Left cardiac atrium (tissue), 4 donors: ENCODE measurements around the gene LRRC27. TPM values are rescaled to one million over a fixed set of nuclear protein-coding genes. Genes with fewer than 3 reads are reported as not detected.

Source experiments
- ATAC-seq, 2 donors: fragments of 200-7000 bp; cut with Tn5 transposase; one replicate each; pipeline ENCODE4 v1.9.1; 2020; ENCODE audit warnings: mild to moderate bottlenecking in 2 of 2, moderate library complexity in 2 of 2
- DNase-seq: peaks from one replicate; pipeline ENCODE4 v3.0.0-alpha.2; 2020
- intact Hi-C, 2 donors: fragments of 100-400 bp; cut with DNase I; formaldehyde crosslinking; loops; one replicate each; pipeline versions ENCODE4 v1.14.1 to v1.15.1; 2022 to 2023
- total RNA-seq, 2 donors: library from RNA; stranded (reverse); fragmentation: NEBNext Ultra II Directional; extraction: Animal tissue kit (Norgen Biotek cat#: 25700); gene quantifications; one replicate each; pipeline ENCODE4 v1.2.1, GENCODE V29; 2021
- donor health status: DM: no; HTN: yes; CAD: no.
- donor health status: DM: no; HTN: yes; CAD: no; lungs with severe emphysema.
- donor health status: DM: yes; HTN: yes; CAD: no.
- donor health status: Dilated cardiomyopathy.

Gene LRRC27
- total RNA-seq, 2 donors from 2014 or later = 3.7 to 4.4 TPM

DNA sequence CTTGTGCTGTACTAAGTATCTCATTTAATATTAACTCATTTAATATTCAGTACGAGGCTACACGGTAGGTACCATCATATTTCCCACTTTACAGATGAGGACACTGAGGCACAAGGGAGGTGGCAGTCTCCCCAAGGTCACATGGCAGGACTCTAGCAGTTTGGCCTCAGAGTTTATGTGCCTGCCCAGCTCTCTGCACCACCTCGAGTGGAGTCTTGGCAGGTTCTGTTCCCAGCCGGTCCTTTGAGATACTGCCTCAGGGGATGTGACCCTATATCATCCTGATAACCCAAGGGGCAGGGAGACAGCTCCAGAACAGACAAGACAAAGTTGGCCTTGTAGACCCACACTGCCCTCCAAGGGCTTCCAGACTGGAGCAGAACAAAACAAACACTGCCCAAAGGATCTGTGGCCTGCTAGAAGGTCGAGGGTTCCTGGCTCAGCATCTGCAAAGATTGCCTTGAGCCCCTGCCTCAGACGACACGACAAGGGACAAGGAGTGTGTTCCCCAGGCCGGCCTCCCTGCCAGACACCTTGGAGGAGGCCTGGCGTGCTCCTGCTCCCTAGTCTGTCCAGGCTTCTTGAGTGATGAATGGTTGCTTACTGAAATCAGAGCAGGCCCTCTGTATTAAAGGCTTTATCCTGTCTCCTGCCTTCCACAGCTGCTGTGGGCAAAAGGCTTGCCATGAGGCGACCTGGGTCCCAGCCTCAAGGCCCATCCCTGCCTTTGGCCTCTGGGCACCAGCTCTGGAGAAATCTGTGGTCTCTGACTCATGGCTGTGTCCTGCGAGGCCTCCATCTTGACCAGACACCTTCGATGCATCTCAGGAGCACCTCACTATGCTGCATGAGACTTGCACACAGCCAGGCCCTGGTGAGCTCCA, 61.1 kb downstream of the LRRC27 start:
- no peak for ATAC-seq
- peak; percentile 20 for DNase-seq
- intact Hi-C loops = no loop called here

DNA sequence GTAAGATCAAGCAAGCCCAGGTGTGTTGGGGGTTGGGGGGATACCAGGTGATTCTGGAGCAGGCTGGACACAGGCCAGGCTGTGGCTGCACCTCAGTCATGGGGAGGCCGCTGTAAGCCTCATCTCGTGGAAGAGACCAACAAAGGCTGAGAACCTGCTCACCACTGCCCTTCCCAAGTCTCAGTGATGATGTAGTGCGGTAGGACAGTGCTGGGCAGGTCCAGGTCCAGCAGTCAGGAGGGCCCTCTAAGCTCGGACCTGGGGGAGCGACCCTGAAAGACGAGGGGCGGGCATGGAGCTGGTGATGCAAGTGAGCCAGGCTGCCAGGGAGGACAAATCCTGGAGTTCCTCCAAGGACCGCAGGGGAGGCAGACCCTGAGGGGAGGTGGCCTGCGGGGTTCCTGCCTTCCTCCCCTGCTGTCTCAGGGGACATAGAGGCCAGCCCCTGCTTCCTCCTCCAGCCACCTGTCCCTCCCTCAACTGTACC, 61.7 kb downstream of the LRRC27 start:
- intact Hi-C loops = no loop called here
- no peak for ATAC-seq
- no peak for DNase-seq

DNA sequence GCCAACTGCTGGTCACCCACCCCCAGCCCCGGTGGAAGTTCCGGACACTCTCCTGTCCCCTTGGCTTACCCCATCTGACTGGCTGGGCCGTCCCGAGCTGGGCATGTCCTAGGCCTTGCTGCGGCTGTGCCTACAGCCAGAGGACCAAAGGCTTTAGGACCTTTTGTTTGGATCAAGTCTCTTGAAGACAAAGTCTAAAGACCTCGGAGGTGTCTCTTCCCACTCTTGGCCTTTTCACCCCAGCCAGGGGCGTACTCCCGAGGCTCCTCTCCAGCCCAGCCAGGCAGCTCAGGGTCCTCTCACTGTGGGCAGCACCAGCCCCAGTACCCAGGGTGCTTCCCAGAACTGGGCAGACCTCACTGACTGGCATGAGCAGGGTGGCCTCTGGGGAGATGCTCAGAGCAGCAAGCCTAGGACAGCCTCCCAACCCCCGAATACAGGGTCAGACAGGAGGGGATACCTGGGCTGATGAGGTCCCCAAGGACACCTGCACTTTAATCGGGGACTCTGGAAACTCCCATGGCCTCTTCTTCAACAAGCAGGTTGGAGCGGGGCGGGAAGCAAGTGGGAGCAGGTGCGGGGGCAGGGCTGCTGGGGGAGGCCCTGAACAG, 62.3 kb downstream of the LRRC27 start:
- intact Hi-C loops = no loop called here
- DNase-seq (peak; percentile 20), ATAC-seq (no peak)

DNA sequence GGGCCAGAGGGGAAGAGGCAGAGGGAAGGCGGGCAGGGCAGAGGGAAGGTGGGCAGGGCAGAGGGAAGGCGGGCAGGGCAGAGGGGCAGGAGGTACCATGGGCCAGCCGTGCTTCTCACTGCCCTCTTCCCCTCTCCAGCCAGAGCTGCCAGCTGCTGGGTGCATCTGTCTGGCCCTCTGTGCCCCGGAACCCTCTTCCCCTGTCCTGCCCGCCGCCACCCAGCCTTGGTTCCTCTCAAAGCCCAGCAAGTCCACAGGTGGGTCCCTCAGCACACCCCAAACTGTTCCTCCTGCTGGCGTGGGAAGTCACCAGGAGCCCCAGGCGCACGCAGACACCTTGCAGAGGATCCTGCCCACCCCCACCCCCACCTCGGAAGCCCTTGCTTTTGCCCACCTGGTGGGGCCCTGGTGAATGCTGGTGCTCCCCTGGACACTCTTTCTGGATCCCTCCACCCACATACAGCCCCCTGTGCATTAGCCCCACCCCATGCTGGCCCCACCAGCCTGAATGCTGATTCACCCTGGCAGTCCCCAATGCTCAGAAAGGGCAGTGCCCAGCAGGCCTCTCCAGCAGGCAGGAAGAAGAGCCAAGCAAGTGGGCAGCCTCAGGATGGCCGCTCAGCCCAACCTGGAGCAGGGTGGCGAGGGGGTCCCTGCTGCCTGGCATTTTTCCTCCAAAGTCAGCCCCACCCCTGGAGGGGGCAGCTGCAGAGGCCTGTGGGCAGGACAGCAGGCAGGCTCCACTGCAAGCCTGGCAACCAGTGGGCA, 63.1 kb downstream of the LRRC27 start:
- DNase-seq (peak; percentile 24), ATAC-seq (peak in 1 of 2 donors; percentile 2)
- intact Hi-C loops = no loop called here

DNA sequence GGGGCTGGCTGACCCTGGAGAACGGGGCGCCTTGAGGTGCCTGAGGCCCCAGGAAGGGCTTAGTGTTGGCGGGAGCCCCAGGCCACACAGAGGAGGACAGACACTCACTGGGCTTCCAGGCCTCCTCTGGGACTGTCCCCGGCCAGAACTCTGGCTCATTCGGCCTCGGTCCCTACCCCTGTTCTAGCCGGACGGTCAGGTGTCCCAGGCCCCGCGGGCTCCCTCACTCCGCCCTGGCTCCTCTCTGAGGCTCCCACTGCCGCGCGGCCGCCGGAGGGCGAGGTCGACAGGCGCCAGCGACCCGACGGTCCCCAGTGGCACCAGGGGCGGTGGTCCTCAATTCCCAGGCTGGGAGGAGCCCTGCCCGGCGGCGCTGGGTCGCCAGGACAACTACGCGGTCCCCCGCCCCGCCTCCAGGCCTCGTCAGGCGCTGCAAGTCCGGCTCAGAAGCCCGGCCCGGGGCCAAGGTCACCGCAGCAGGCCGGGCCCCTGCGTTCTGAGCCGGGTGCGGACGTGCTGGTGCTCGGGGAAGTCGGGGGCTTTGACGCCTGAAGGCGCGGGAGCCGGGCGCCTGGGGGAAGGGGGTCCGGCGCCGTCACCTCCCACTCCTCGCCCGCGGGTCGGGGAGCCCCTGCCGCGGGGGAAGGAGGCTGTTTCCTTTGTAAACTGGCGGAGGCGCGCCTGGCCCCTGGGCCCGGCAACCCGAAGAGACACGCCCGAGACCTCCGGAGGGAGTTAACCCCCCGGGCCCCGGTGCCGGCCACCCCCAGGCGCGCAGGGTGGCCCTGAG, 63.9 kb downstream of the LRRC27 start:
- ATAC-seq (peak; percentile 57 to 72), DNase-seq (peak; percentile 87)
- intact Hi-C loops = no loop called here

DNA sequence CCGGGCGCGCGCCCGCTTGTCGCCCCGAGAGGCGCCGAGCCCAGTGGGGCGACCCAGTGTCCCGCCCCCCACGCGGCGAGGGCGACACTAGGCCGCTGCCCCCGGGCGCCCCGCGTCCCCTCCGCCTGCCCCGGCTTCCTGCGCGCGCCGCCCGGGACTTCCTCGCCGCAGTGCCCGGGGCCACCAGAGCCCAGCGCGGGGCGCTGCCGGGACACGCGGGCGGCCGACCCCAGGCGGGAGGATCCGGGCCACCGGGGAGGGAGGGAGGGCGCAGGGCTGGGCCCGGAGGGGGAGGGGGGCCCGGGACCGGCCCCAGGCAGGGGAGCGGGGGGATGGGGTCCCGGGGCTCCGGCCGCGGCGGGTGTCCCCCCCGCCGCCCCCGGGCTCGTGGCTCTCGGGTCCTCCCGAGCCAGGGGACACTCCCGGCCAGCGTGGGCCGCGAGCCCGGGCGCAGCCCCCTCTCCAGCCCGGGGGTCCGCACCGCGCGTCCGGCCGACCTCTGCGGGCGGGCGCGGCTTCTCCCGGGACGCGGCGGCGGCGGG, 64.6 kb downstream of the LRRC27 start:
- intact Hi-C loops = no loop called here
- DNase-seq = peak; percentile 75
- ATAC-seq = peak; percentile 39 to 73

DNA sequence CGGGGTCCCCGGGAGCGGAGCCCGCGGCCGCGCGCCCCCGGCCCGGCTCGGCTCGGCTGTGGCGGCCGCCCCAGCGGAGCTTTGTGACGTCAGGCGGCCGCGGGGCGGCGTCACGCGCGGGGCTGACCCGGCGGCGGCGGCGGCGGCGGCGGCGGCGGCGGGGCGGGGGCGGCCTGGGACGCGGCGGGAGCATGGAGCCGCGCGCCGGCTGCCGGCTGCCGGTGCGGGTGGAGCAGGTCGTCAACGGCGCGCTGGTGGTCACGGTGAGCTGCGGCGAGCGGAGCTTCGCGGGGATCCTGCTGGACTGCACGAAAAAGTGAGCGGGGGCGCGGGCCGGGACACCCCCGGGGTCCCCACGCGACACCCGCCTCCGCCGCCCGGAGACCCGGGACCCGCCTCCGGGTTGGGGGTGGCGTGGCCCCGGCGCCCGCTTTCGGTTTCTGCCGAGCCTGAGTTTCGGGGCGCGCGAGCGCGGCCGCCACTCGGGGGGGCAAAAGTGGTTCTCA, 65.1 kb downstream of the LRRC27 start, which contains the start of gene PWWP2B:
Gene PWWP2B, plus strand, starts transcription at position 165 of the 506 bp plus-strand sequence. Its CDS starts 27 bp downstream, at position 192.
- DNase-seq (peak; percentile 72), ATAC-seq (peak; percentile 2 to 27)
- intact Hi-C loops = no loop called here

DNA sequence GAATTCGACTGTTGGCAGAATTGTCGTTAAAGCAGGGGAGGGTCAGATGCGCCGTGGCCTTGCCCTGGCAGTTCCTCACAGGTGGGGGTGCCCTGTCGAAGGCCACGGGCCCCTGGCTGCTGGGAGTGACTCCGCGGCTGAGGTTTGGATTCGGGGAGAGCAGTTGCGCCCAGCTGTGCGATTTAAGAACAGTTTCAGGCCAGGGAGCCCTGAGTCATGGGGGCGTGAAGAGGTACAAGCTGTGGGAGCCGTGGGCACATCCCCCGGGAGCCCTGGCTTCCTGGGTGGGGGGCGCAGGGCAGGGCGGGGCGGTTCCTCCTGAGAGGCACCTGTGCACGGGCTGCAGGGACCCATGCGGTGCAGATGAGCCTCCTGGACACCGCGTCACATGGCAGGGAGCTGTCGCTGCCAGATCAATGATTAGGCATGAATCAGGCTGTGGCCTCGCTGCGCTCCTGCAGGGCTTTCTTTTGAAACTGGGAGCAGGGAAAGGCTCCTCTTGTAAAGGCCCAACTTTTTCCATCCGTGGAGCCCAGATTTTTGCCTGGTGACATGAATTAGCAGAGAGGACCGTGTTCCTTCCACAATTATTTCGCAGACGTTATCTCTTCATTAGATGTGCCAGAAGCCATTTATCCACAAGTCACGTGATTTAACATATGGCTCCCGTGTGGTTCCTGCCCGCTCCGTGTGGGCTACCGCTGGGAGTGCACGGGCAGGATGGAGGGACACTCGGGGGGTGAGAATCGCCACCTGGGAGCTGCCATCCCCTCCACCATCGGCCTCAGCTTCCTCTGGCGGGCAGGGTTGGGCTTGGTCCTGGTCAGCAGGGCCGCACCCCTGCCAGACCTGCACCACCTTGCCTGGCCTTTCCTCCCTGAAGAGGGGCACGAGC, 65.9 kb downstream of the LRRC27 start:
- ATAC-seq (peak in 1 of 2 donors; percentile 9), DNase-seq (peak; percentile 65)
- intact Hi-C loops = no loop called here

DNA sequence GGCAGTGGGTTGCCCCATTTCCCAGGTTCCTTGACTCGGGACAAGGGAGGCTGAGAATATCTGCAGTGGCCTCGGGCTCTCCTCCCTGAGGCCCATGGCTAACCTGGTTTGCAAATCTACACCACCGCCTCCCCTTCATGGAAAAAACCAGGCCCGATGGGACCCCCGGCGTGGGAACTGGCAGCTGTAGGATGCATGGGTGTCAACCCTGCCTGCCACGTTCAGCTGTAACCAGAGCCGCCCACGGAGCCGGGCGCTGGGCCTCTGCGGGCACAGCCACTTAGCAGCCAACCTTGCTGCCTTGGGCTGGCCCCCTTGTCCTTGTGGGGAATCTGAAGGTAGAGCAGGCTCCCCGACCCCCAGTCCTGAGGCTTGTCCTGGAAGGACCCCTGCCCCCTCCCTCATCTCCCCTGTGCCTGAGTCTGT, 66.6 kb downstream of the LRRC27 start:
- ATAC-seq (no peak), DNase-seq (peak; percentile 24)
- intact Hi-C loops = no loop called here

DNA sequence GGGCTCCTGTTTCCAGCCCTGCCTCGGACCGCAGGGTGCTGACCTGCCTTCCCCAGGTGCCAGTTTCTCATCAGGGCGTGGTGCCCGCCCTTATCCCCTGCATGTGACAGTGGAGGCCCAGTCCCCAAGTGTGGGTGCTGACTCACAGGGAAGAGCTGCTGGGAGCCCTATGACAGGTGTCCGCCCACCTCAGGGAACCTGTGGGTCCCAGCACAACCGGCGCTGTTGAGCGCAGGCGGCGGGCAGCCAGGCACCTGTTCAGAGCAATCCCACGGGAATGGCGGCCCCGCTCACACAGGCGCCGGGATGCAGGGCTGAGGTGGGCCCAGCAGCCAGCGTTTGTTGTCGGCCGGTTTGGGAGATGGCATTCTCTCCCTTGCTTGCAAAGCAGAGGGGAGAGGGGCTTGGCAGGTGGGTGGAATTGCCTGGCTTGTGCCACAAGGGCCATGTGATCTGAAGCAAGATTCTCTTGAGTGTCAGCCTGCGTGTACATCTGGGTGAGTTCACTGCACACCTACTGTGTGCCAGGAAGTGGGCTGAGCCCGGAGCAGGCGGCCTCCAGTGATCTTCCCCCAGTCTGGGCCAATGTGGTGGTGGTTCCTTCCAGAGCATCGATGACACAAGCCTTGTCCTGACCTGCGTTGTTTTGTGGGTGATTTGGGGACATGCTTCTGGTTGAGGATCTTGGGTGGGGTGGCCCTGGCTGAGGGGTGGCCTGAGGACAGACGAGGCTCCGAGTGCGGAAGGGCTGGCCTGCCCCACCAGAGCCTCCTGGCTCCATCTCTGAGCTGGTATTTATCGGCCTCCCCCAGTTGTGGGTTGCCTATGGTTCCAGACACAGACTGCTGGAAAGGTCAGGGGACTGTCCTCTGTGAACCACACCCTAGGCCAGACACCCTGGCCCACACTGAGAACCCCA, 67.4 kb downstream of the LRRC27 start:
- DNase-seq = peak; percentile 25
- ATAC-seq = no peak
- intact Hi-C loops = no loop called here

DNA sequence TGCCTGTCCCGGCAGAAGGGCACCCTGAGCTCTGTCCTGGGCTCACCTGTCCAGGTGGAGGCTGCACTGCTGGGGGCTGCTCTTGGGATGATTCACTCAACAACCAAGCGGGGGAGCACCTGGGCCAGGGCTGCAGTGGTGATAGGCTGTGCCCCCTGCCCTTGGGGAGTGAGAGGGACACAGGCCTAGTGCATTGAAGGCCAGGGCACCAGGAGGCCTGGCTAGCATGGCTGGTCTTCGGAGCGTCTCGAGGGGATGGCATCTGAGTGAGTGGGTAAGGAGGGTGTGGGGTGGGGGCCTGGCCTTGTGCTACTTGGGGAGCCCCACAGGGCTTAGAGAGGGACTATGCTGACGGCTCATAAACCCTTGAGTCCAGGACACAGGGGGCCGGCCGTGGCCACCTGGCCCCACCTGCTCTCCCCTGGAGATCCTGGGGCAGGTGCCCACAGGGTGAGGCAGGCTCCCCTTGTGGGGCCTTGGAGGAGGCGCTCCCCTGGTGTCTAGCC, 68.1 kb downstream of the LRRC27 start:
- ATAC-seq (no peak), DNase-seq (peak; percentile 15)
- intact Hi-C loops = no loop called here

DNA sequence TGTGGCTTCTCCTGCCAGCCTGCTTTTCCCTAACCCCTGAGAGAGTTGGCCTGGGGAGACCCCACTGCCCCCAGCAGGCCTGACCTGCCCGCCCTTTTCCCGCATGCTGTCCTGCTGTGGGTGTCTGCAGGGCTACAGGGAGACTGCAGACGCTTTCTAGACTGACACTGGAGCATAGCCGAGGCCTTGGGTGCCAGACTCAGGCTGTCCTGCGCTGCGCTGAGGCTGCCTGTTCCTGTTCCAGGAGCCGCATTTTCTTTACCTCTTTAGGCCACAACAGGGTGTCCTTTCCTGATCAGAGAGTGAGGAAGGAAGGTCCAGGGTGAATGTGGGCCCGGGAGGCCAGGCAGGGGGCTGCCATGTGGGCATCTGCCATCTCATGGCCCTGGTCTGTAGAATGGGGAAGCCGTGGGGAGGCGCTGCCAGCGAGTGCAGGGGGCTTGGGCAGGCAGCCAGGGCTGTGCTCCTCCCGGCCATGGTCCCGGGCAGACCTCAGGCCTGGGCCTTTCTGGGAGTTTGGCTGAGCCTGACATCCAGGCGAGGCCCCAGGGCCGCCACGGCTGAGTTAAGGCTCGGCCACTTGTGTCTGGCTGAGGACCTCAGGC, 68.7 kb downstream of the LRRC27 start:
- DNase-seq (peak; percentile 23), ATAC-seq (no peak)
- intact Hi-C loops = no loop called here

DNA sequence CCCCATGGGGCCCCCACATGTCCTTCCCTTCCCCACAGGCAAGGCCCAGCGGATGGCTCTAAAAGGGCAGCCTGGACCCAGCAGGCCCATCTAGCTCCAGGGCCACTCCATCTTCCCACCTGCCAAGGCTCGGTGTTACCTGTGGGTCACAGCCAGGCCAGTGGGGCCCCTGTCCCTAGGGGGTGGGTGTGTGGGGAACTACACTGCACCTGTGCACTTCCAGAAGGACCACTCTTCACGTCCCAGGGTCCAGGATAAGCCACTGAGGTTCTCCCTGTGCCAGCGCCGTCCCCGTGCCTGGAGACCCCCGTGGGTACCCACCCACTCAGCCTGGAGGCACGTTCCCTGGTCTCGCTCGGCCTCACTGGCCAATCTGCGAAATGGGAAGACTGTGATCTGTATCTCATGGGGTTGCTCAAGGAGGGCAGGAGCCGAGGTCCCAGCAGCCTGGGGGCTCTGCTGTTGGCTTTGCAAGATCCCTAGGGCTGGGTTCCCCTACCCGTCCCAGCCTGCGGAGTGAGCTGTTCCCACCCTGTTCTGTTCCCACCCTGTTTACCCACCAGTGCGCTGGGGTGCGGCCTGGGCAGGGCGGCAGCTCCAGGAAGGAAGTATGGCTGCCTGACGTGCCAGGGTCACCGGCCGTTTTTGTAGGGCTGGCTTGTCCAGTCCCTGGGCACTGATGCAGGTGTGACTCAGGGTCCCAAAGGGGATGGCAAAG, 69.6 kb downstream of the LRRC27 start:
- peak in 1 of 2 donors; percentile 10 for ATAC-seq
- intact Hi-C loops = no loop called here
- peak; percentile 62 for DNase-seq

DNA sequence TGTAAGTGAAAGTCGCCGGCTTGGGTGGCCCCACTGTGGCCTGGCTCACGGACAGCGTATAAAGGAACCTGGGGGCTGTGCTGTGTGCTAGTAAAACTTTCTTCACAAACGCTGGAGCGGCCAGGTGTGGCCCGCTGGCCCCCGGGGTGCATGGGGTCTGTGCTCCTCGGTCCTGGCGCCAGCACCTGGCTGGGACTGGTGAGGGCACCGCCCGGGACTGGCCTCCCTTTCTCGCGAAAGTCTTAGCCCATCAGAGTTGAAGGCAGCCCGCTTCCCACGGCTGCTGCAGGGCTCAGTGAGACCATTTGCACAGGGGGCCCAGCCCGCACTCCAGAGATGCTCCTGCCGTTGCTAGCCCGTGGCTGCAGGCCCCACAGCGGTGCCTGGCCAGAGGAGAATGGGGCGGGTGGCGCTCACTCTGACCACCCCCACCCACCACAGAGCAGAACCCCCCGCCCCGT, 70.8 kb downstream of the LRRC27 start:
- ATAC-seq = no peak
- intact Hi-C loops = no loop called here

More for the DNA sequence above, 70.8 kb downstream of the LRRC27 start:
- DNase-seq = peak; percentile 17
